GM23248 (cell line): ENCODE data around the gene PLCH1. TPM values are rescaled to one million over a fixed set of nuclear protein-coding genes. Genes with fewer than 3 reads are reported as not detected.

Source experiments
- DNase-seq: peaks from one replicate; pipeline ENCODE4 v3.0.0-alpha.2; 2015
- H2AFZ ChIP-seq: fragments of 200-600 bp; sonication (generic); 2 replicates; pipeline ENCODE4 v1.6.1; 2016; ENCODE audit warnings: antibody characterized with exemption
- H3F3A ChIP-seq: fragments of 200-600 bp; sonication (generic); 2 replicates; pipeline ENCODE4 v1.6.1; 2016; ENCODE audit warnings: mild to moderate bottlenecking, antibody characterized with exemption, mixed run types; ENCODE audit not compliant: insufficient read depth
- H3K27ac ChIP-seq: fragments of 200-600 bp; sonication (generic); 2 replicates; pipeline ENCODE4 v1.5.1; 2016; ENCODE audit warnings: mild to moderate bottlenecking
- H3K27me3 ChIP-seq: fragments of 200-600 bp; sonication (generic); replicated peaks from 2 replicates; pipeline ENCODE4 v1.6.1; 2016; ENCODE audit warnings: mild to moderate bottlenecking; ENCODE audit not compliant: insufficient read depth
- H3K36me3 ChIP-seq: fragments of 200-600 bp; sonication (generic); 2 replicates; pipeline ENCODE4 v1.6.1; 2016; ENCODE audit warnings: low read depth, mild to moderate bottlenecking
- H3K4me1 ChIP-seq: fragments of 200-600 bp; sonication (generic); 2 replicates; pipeline ENCODE4 v1.6.1; 2016; ENCODE audit warnings: mild to moderate bottlenecking; ENCODE audit not compliant: insufficient read depth
- H3K4me2 ChIP-seq: fragments of 200-600 bp; sonication (generic); one replicate; pipeline ENCODE4 v1.6.1; 2016; ENCODE audit warnings: mild to moderate bottlenecking; ENCODE audit not compliant: unreplicated experiment
- H3K4me3 ChIP-seq: fragments of 200-600 bp; sonication (generic); 2 replicates; pipeline ENCODE4 v1.5.1; 2016; ENCODE audit warnings: mild to moderate bottlenecking
- H3K79me2 ChIP-seq: fragments of 200-600 bp; sonication (generic); 2 replicates; pipeline ENCODE4 v1.6.1; 2016; ENCODE audit warnings: mild to moderate bottlenecking; ENCODE audit not compliant: insufficient read depth
- H3K9ac ChIP-seq: fragments of 200-600 bp; sonication (generic); 2 replicates; pipeline ENCODE4 v1.6.1; 2016; ENCODE audit warnings: mild to moderate bottlenecking
- H3K9me2 ChIP-seq: fragments of 200-600 bp; sonication (generic); 2 replicates; pipeline ENCODE4 v1.6.1; 2016; ENCODE audit warnings: mixed run types, mild to moderate bottlenecking, moderate library complexity; ENCODE audit not compliant: insufficient read depth
- H3K9me3 ChIP-seq: fragments of 200-600 bp; sonication (generic); one replicate; pipeline ENCODE4 v1.6.1; 2017; ENCODE audit warnings: low read depth
- H4K20me1 ChIP-seq: fragments of 200-600 bp; sonication (generic); 2 replicates; pipeline ENCODE4 v1.6.0; 2016; ENCODE audit not compliant: insufficient read depth
- EZH2 ChIP-seq: fragments of 200-600 bp; sonication (generic); IDR thresholded peaks from 2 replicates; pipeline ENCODE4 v1.6.1; 2018; ENCODE audit warnings: antibody characterized with exemption, mild to moderate bottlenecking; ENCODE audit not compliant: insufficient read depth, poor library complexity, severe bottlenecking
- EZH2phosphoT487 ChIP-seq: fragments of 200-600 bp; sonication (generic); IDR thresholded peaks from 2 replicates; pipeline ENCODE4 v1.6.1; 2018; ENCODE audit warnings: antibody characterized with exemption, moderate library complexity, mild to moderate bottlenecking, low read depth; ENCODE audit not compliant: insufficient read depth
- WGBS, 2 experiments: methylation state at CpG; one replicate each; pipeline ENCODE4 v1.1.6; 2015 to 2017; ENCODE audit warnings: low lambda C conversion rate in 2 of 2, low coverage in 1 of 2; ENCODE audit errors: missing lambda C conversion rate in 2 of 2; 5-methylcytosine and 5-hydroxymethylcytosine counted together
- in situ Hi-C: fragments of 300-500 bp; cut with MboI; formaldehyde crosslinking; loops from 2 replicates; pipeline ENCODE4 v1.15.0; 2020
- polyA plus RNA-seq: library from polyadenylated mRNA; unstranded; fragments of >200 nt; fragmentation: Nextera tagmentation; extraction: Ambion mirVana; gene quantifications from 2 replicates; pipeline ENCODE4 v1.2.1, GENCODE V29; 2016
- total RNA-seq: library from RNA; depleted of rRNA; stranded (reverse); fragments of >200 nt; shearing (Covaris generic); gene quantifications from 2 replicates; pipeline ENCODE4 v1.2.3, GENCODE V29; 2014

Gene PLCH1
- total and polyA plus RNA-seq, 2 experiments from 2014 or later, result not detected

DNA sequence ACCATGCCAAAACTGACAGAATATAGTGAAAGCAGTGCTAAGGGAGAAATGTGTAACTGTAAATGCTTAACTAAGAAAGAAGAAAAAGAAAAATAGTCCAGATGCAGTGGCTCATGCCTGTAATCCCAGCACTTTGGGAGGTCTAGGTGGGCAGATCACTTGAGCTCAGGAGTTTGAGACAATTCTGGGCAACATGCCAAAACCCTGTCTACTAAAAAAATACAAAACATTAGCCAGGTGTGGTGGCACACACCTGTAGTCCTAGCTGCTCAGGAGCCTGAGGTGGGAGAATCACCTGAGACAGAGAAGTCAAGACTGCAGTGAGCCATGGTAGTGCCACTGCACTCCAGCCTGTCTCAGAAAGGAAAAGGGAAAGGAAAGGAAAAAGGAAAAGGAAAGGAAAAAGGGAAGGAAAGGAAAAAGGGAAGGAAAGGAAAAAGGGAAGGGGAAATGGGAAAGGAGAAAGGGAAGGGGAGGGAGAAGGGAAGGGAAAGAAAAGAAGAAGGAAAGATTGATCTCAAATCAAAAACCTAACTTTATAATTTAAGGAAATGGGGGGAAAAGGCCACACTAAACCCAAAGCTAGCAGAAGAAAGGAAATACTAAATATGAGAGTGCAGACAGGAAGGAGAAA lies 40.9 kb upstream of the PLCH1 start:
- no peaks in the 10 kb centered on the region for H3K79me2 ChIP-seq
- no peak overlapping the region for H3K4me2 ChIP-seq
- 0 out of 2 replicates have a peak, but pooled peaks cover 3% of the 10 kb centered on the region for H3F3A ChIP-seq
- H3K9ac ChIP-seq, result no peak overlapping the region
- TF ChIP-seq EZH2, result no peak
- no peak for TF ChIP-seq EZH2phosphoT487
- H2AFZ ChIP-seq, result no peak overlapping the region
- H3K27me3 ChIP-seq, result no peaks in the 10 kb centered on the region
- H4K20me1 ChIP-seq, result no peaks in the 10 kb centered on the region
- no peak overlapping the region for H3K27ac ChIP-seq
- no peaks in the 10 kb centered on the region for H3K4me1 ChIP-seq
- no peaks in the 10 kb centered on the region for H3K9me3 ChIP-seq
- no peak overlapping the region for H3K4me3 ChIP-seq
- no peak for DNase-seq
- H3K36me3 ChIP-seq, result no peaks in the 10 kb centered on the region
- in situ Hi-C loops, result no loop called here
- H3K9me2 ChIP-seq, result no peaks in the 10 kb centered on the region

GRCh38 chr3:155782390-155782953 lies 37.6 kb upstream of the PLCH1 start:
- Histone ChIP-seq H3K4me1 (peaks cover 8% of the 10 kb centered on the region; the same call in 1 of the 2 replicates), H3K4me2 (no peak overlapping the region), H3K27me3 (no peaks in the 10 kb centered on the region), H3K9me3 (no peaks in the 10 kb centered on the region), H3K36me3 (no peaks in the 10 kb centered on the region), H3K4me3 (no peak overlapping the region), H3K27ac (no peak overlapping the region), H3K9me2 (no peaks in the 10 kb centered on the region), H3K79me2 (no peaks in the 10 kb centered on the region), H3F3A (0 out of 2 replicates have a peak, but pooled peaks cover 3% of the 10 kb centered on the region), H3K9ac (no peak overlapping the region), H2AFZ (no peak overlapping the region), H4K20me1 (no peaks in the 10 kb centered on the region)
- no peak for TF ChIP-seq EZH2
- TF ChIP-seq EZH2phosphoT487, result no peak
- in situ Hi-C loops, result no loop called here
- WGBS, 2 experiments, result 92% methylated on average over 1 of the region's 1 CpG
- DNase-seq, result no peak

- in situ Hi-C loops, result no loop called here
- Histone ChIP-seq H3K79me2 (no peaks in the 10 kb centered on the region), H3K27me3 (no peaks in the 10 kb centered on the region), H3F3A (0 out of 2 replicates have a peak, but pooled peaks cover 3% of the 10 kb centered on the region), H3K27ac (no peak overlapping the region), H3K9ac (no peak overlapping the region), H2AFZ (no peak overlapping the region), H3K4me1 (peaks cover 8% of the 10 kb centered on the region; the same call in 1 of the 2 replicates), H3K4me3 (no peak overlapping the region), H3K36me3 (no peaks in the 10 kb centered on the region), H4K20me1 (no peaks in the 10 kb centered on the region), H3K9me3 (no peaks in the 10 kb centered on the region), H3K9me2 (no peaks in the 10 kb centered on the region), H3K4me2 (no peak overlapping the region)
- no peak for DNase-seq
- no peak for TF ChIP-seq EZH2
- no peak for TF ChIP-seq EZH2phosphoT487
Observed at GRCh38 chr3:155780291-155780690, 35.4 kb upstream of the PLCH1 start.

- Histone ChIP-seq H3K36me3 (no peaks in the 10 kb centered on the region), H4K20me1 (no peaks in the 10 kb centered on the region), H3K4me3 (no peak overlapping the region), H3K4me2 (no peak overlapping the region), H3K79me2 (no peaks in the 10 kb centered on the region), H3K9me3 (no peaks in the 10 kb centered on the region), H3K4me1 (peaks cover 8% of the 10 kb centered on the region; the same call in 1 of the 2 replicates), H2AFZ (no peak overlapping the region), H3K9ac (no peak overlapping the region), H3K27me3 (no peaks in the 10 kb centered on the region), H3K9me2 (no peaks in the 10 kb centered on the region), H3F3A (0 out of 2 replicates have a peak, but pooled peaks cover 3% of the 10 kb centered on the region), H3K27ac (no peak overlapping the region)
- in situ Hi-C loops, result no loop called here
- TF ChIP-seq EZH2 (no peak), EZH2phosphoT487 (no peak)
- no peak for DNase-seq
Observed at GRCh38 chr3:155778462-155778861, 33.6 kb upstream of the PLCH1 start.
